Embryonic facial prominence (tissue), 1 donor: ENCODE measurements around the gene IFT81.
"Not testable (repeated sequence)": the region's sequence is repeated elsewhere in the genome, so short reads cannot be mapped to it uniquely, and the experiment has no call there.

Experiments used
- DNase-seq: peaks from one replicate; pipeline ENCODE4 v3.0.0-alpha.2; 2016; ENCODE audit errors: extremely low spot score

IFT81 gene

GRCh38 chr12:110246636-110247339, 122.6 kb downstream of the IFT81 start:
- no peak for DNase-seq

GRCh38 chr12:110247340-110248095, 123.4 kb downstream of the IFT81 start:
- peak; percentile 59 for DNase-seq

- DNase-seq, result no peak
Measured at GRCh38 chr12:110248096-110248447, 123.9 kb downstream of the IFT81 start.

GRCh38 chr12:110249105-110249504, 124.9 kb downstream of the IFT81 start:
- no peak for DNase-seq

GRCh38 chr12:110249716-110250225, 125.6 kb downstream of the IFT81 start:
- DNase-seq, result no peak

- no peak for DNase-seq
Measured at GRCh38 chr12:110251381-110251780, 127.2 kb downstream of the IFT81 start.

- no peak for DNase-seq
Measured at GRCh38 chr12:110252716-110253115, 128.6 kb downstream of the IFT81 start.

- DNase-seq, result no peak
Measured at GRCh38 chr12:110253176-110253575, 129.0 kb downstream of the IFT81 start.

GRCh38 chr12:110254971-110255540, 130.9 kb downstream of the IFT81 start:
- DNase-seq, result no peak

GRCh38 chr12:110255890-110256456, 131.8 kb downstream of the IFT81 start:
- DNase-seq, result not testable (repeated sequence)

- no peak for DNase-seq
Measured at GRCh38 chr12:110256780-110257431, 132.7 kb downstream of the IFT81 start.

GRCh38 chr12:110258466-110258865, 134.3 kb downstream of the IFT81 start:
- DNase-seq, result no peak

- no peak for DNase-seq
Measured at GRCh38 chr12:110262442-110263388, 138.6 kb downstream of the IFT81 start.

GRCh38 chr12:110266381-110266960, 142.3 kb downstream of the IFT81 start:
- DNase-seq, result no peak

GRCh38 chr12:110266980-110267620, 142.9 kb downstream of the IFT81 start:
- no peak for DNase-seq
